ENCODE measurements around the gene TRMT10C. TPM values are rescaled to one million over a fixed set of nuclear protein-coding genes. Genes with fewer than 3 reads are reported as not detected.

The TRMT10C gene
- total RNA-seq, result 10 to 100 TPM; 18.0 to 21.8 TPM

- no peaks in the 10 kb centered on the region for H3K9me3 ChIP-seq
- H3K27me3 ChIP-seq, result no peaks in the 10 kb centered on the region
- H3K4me1 ChIP-seq, result no peaks in the 10 kb centered on the region
- peak within 1 kb of the TSS; percentile 55 to 83 for H3K9ac ChIP-seq (ENCODE audit: low read depth in 2 of 2, low read length in 2 of 2)
- H3K27ac ChIP-seq, result peak within 1 kb of the TSS; percentile 77
- peak; percentile 95 for DNase-seq
- intact Hi-C loops (cut with DNase I), result no loop called here
- TF ChIP-seq CTCF (IDR thresholded peaks at IDR 0.05), result no peak
- H3K36me3 ChIP-seq, result no peaks in the 10 kb centered on the region
- peak within 1 kb of the TSS; percentile 64 for H3K4me3 ChIP-seq
Observed at GRCh38 chr3:101561630-101562328, at the start of gene TRMT10C. TSS of gene TRMT10C (plus strand) at chr3:101561868. CDS start at chr3:101564782, 2,914 bp downstream.

GRCh38 chr3:101512396-101512645, 49.3 kb upstream of the TRMT10C start:
- Histone ChIP-seq H3K27ac (peak overlapping the region; percentile 96), H3K9ac (ENCODE audit: low read depth in 2 of 2, low read length in 2 of 2) (peak overlapping the region; percentile 28 to 84), H3K4me1 (no peaks in the 10 kb centered on the region), H3K9me3 (no peaks in the 10 kb centered on the region), H3K27me3 (no peaks in the 10 kb centered on the region), H3K36me3 (no peaks in the 10 kb centered on the region), H3K4me3 (peak overlapping the region; percentile 81)
- no peak for DNase-seq
- TF ChIP-seq CTCF (IDR thresholded peaks at IDR 0.05), result no peak
- intact Hi-C loops (cut with DNase I), result no loop called here

DNA sequence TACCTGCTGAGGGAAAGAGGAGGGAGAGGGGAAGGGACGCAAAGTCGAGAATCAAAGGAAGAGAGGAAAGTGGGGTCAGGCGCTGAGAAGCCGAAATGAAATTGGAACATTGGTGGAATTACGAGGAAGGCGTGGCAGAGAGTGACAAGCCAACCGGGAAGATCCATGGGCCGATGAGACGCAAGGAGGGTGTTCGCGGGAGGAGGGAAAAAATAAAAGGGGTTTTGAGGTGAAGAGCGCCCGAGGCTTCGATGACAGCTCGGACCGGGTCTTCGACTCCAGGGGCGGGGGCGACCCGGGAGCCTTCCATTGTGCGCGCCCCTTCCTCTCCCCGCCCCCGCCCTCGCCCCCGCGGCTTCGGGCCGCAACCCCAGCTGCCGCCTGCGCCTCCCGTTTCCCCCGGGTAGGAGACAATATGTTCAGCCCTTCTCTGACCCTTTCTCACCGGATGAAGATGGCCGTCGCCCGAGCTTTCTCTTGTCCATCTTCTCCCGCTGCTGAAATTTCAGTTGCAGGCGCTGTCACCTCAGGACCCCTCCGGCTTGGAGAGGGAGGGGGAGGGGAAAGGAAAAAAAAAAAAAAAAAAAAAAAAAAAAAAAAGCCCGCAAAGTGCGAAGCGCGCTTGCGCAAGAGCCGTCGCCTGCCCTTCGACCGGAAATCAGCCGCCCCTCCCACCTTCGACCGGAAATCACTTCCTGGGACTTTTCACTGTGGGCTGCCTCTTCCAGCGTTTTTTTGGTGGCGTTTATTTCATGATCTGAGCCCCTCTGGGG, 48.8 kb upstream of the TRMT10C start, which contains the start of gene SENP7:
Gene SENP7 (minus strand): TSS at position 567 of the 773 bp plus-strand sequence. CDS start 82 bp downstream, at position 485.
- intact Hi-C loops (cut with DNase I), result no loop called here
- peak within 1 kb of the TSS; percentile 96 for H3K27ac ChIP-seq
- peak; percentile 89 for DNase-seq
- no peaks in the 10 kb centered on the region for H3K27me3 ChIP-seq
- no peaks in the 10 kb centered on the region for H3K4me1 ChIP-seq
- no peaks in the 10 kb centered on the region for H3K36me3 ChIP-seq
- H3K4me3 ChIP-seq, result peak within 1 kb of the TSS; percentile 81
- TF ChIP-seq CTCF (IDR thresholded peaks at IDR 0.05), result no peak
- no peaks in the 10 kb centered on the region for H3K9me3 ChIP-seq
- peak within 1 kb of the TSS; percentile 66 to 84 for H3K9ac ChIP-seq (ENCODE audit: low read depth in 2 of 2, low read length in 2 of 2)

- no peak for TF ChIP-seq CTCF (IDR thresholded peaks at IDR 0.05)
- Histone ChIP-seq H3K36me3 (no peaks in the 10 kb centered on the region), H3K9ac (ENCODE audit: low read depth in 2 of 2, low read length in 2 of 2) (peak overlapping the region; percentile 66 to 84), H3K4me3 (peak overlapping the region; percentile 81), H3K9me3 (no peaks in the 10 kb centered on the region), H3K4me1 (no peaks in the 10 kb centered on the region), H3K27me3 (no peaks in the 10 kb centered on the region), H3K27ac (peak overlapping the region; percentile 96)
- intact Hi-C loops (cut with DNase I), result no loop called here
- no peak for DNase-seq
Observed at GRCh38 chr3:101513419-101513986, 48.2 kb upstream of the TRMT10C start.

- no peak for DNase-seq
- H3K27ac ChIP-seq, result no peak overlapping the region
- intact Hi-C loops (cut with DNase I), result loop anchor here (5.0 kb wide), 1 partner anchor 49 kb away; no protein-coding TSS in a partner anchor
Observed at GRCh38 chr3:101518421-101518871, 43.2 kb upstream of the TRMT10C start.

More at GRCh38 chr3:101518421-101518871, 43.2 kb upstream of the TRMT10C start:
- H3K4me1 ChIP-seq, result no peaks in the 10 kb centered on the region
- no peak for TF ChIP-seq CTCF (IDR thresholded peaks at IDR 0.05)
- no peak overlapping the region for H3K9ac ChIP-seq (ENCODE audit: low read depth in 2 of 2, low read length in 2 of 2)
- no peak overlapping the region for H3K4me3 ChIP-seq
- H3K36me3 ChIP-seq, result no peaks in the 10 kb centered on the region
- no peaks in the 10 kb centered on the region for H3K27me3 ChIP-seq
- H3K9me3 ChIP-seq, result no peaks in the 10 kb centered on the region
